GM12892 (cell line): Measurements from ENCODE around the gene IL1RAP.
"Not testable (repeated sequence)": the region's sequence is repeated elsewhere in the genome, so short reads cannot be mapped to it uniquely, and the experiment has no call there.

Experiments used
- POLR2A ChIP-seq: IDR thresholded peaks from 2 replicates; pipeline ENCODE4 v1.6.1; 2011; ENCODE audit warnings: low read depth, low read length, control low read depth
- TAF1 ChIP-seq: IDR thresholded peaks from 2 replicates; pipeline ENCODE4 v1.6.1; 2011; ENCODE audit warnings: low read depth, mild to moderate bottlenecking, control low read depth, low read length, borderline replicate concordance

GRCh38 chr3:190677868-190678267, 164.0 kb downstream of the IL1RAP start:
- TF ChIP-seq TAF1, POLR2A: not testable (repeated sequence)
